Keratinocyte (primary cell): ENCODE measurements around the gene CFAP100.

Source experiments
- EZH2 ChIP-seq: IDR thresholded peaks from one replicate; pipeline ENCODE4 v1.6.1; 2012; ENCODE audit warnings: inconsistent platforms, mild to moderate bottlenecking, low read length, moderate library complexity
- TF ChIP-seq, protein P1 (sequence below), 3 experiments: IDR thresholded peaks in 1 of 3; conservative IDR thresholded peaks in 1 of 3; optimal IDR thresholded peaks in 1 of 3; 2 replicates in 2 of 3; 3 replicates in 1 of 3; pipeline versions ENCODE3 to v1.5.1; 2011; ENCODE audit warnings: low read length in 3 of 3, mild to moderate bottlenecking in 3 of 3, moderate library complexity in 2 of 3, control low read depth in 1 of 3, inconsistent platforms in 1 of 3; ENCODE audit not compliant: insufficient read depth in 2 of 3; ENCODE audit errors: extremely low read depth in 1 of 3

DNA sequence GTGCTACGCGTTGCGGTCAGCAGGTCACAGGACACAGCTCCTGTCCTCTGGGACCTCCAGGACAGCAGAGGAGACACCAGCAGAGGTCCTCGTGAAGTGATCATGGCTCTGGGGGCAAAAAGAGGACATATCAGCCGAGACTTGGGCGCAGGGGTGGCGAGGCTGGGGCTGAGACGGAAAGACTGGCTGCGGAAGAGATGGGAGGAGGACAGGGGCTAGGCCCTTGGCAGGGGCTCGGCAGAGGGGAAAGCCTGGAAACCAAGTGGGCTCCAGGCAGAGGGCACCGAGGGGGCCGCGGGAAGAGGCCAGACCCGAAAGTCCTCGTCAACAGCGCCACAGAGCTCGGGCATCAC is 4.9 kb upstream of the CFAP100 start:
- TF ChIP-seq, protein P1, sequence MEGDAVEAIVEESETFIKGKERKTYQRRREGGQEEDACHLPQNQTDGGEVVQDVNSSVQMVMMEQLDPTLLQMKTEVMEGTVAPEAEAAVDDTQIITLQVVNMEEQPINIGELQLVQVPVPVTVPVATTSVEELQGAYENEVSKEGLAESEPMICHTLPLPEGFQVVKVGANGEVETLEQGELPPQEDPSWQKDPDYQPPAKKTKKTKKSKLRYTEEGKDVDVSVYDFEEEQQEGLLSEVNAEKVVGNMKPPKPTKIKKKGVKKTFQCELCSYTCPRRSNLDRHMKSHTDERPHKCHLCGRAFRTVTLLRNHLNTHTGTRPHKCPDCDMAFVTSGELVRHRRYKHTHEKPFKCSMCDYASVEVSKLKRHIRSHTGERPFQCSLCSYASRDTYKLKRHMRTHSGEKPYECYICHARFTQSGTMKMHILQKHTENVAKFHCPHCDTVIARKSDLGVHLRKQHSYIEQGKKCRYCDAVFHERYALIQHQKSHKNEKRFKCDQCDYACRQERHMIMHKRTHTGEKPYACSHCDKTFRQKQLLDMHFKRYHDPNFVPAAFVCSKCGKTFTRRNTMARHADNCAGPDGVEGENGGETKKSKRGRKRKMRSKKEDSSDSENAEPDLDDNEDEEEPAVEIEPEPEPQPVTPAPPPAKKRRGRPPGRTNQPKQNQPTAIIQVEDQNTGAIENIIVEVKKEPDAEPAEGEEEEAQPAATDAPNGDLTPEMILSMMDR (optimal IDR thresholded peaks at IDR 0.05 in 1 of 3, IDR thresholded peaks at IDR 0.05 in 1 of 3, conservative IDR thresholded peaks at IDR 0.05 in 1 of 3; ENCODE audit: extremely low read depth in 1 of 3, insufficient read depth in 2 of 3, low read length in 3 of 3) = peak in 1 of 3 experiments; percentile 10
- TF ChIP-seq EZH2 = no peak
